ENCODE results near the gene KCNG2. TPM values are rescaled to one million over a fixed set of nuclear protein-coding genes. Genes with fewer than 3 reads are reported as not detected.

KCNG2 gene
- total and polyA plus RNA-seq, 4 donors, result 0.03 to 0.23 (median 0.08) TPM; not detected in 1

DNA sequence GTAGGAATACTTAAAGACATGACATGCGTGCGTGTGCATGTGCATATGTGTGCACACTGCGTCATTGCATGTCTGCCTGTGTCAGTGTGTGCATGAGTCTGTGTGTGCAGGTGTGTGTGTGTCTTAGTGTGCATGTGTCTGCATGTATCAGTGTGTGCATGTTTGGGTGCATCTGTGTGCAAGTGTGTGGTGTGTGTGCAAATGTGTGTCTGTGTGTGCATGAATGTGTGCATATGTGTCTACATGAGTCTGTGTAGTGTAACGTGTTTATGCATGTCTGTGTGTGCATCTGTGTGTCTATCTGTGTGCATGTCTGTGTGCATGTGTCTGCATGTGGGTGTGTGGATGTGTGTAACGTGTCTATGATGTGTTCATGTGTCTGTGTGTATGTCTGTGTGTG is 30.5 kb downstream of the KCNG2 start:
- Histone ChIP-seq H3K4me3 (ENCODE audit: low read depth in 1 of 3, low read length in 3 of 3) (no peak overlapping the region), H3K4me1 (ENCODE audit: control insufficient read depth in 4 of 4, insufficient read depth in 4 of 4, low read length in 3 of 4) (no peaks in the 10 kb centered on the region), H3K9ac (ENCODE audit: low read depth in 1 of 2, low read length in 2 of 2) (no peak overlapping the region), H3K27me3 (ENCODE audit: control insufficient read depth in 4 of 4, insufficient read depth in 4 of 4, low read length in 3 of 4) (peaks cover 0 to 3% (median 0%) of the 10 kb centered on the region in 4 donors), H3K27ac (ENCODE audit: low read depth in 1 of 2, low read length in 2 of 2) (no peak overlapping the region), H3K9me3 (ENCODE audit: control insufficient read depth in 4 of 4, low read length in 3 of 4) (no peaks in the 10 kb centered on the region), H3K36me3 (ENCODE audit: control insufficient read depth in 4 of 4, insufficient read depth in 3 of 4, low read depth in 1 of 4, low read length in 3 of 4) (no peaks in the 10 kb centered on the region)
- no peak for DNase-seq (ENCODE audit: low spot score)
- no peak for TF ChIP-seq HNF4A (conservative IDR thresholded peaks at IDR 0.05)
- TF ChIP-seq, protein P1, sequence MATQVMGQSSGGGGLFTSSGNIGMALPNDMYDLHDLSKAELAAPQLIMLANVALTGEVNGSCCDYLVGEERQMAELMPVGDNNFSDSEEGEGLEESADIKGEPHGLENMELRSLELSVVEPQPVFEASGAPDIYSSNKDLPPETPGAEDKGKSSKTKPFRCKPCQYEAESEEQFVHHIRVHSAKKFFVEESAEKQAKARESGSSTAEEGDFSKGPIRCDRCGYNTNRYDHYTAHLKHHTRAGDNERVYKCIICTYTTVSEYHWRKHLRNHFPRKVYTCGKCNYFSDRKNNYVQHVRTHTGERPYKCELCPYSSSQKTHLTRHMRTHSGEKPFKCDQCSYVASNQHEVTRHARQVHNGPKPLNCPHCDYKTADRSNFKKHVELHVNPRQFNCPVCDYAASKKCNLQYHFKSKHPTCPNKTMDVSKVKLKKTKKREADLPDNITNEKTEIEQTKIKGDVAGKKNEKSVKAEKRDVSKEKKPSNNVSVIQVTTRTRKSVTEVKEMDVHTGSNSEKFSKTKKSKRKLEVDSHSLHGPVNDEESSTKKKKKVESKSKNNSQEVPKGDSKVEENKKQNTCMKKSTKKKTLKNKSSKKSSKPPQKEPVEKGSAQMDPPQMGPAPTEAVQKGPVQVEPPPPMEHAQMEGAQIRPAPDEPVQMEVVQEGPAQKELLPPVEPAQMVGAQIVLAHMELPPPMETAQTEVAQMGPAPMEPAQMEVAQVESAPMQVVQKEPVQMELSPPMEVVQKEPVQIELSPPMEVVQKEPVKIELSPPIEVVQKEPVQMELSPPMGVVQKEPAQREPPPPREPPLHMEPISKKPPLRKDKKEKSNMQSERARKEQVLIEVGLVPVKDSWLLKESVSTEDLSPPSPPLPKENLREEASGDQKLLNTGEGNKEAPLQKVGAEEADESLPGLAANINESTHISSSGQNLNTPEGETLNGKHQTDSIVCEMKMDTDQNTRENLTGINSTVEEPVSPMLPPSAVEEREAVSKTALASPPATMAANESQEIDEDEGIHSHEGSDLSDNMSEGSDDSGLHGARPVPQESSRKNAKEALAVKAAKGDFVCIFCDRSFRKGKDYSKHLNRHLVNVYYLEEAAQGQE (IDR thresholded peaks at IDR 0.05), result no peak
- TF ChIP-seq, protein P2, sequence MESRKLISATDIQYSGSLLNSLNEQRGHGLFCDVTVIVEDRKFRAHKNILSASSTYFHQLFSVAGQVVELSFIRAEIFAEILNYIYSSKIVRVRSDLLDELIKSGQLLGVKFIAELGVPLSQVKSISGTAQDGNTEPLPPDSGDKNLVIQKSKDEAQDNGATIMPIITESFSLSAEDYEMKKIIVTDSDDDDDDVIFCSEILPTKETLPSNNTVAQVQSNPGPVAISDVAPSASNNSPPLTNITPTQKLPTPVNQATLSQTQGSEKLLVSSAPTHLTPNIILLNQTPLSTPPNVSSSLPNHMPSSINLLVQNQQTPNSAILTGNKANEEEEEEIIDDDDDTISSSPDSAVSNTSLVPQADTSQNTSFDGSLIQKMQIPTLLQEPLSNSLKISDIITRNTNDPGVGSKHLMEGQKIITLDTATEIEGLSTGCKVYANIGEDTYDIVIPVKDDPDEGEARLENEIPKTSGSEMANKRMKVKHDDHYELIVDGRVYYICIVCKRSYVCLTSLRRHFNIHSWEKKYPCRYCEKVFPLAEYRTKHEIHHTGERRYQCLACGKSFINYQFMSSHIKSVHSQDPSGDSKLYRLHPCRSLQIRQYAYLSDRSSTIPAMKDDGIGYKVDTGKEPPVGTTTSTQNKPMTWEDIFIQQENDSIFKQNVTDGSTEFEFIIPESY (IDR thresholded peaks at IDR 0.05), result no peak
- no peak for TF ChIP-seq GABPA (IDR thresholded peaks at IDR 0.05 in 1 of 2, conservative IDR thresholded peaks at IDR 0.05 in 1 of 2)
- TF ChIP-seq EGR1 (IDR thresholded peaks at IDR 0.05; ENCODE audit: low read depth in 2 of 2), result no peak
- TF ChIP-seq, protein P3, sequence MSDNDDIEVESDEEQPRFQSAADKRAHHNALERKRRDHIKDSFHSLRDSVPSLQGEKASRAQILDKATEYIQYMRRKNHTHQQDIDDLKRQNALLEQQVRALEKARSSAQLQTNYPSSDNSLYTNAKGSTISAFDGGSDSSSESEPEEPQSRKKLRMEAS (IDR thresholded peaks at IDR 0.05), result no peak
- TF ChIP-seq FOXA2 (IDR thresholded peaks at IDR 0.05), result no peak
- no peak for TF ChIP-seq YY1 (IDR thresholded peaks at IDR 0.05)
- no peak for TF ChIP-seq SP1 (IDR thresholded peaks at IDR 0.05)
- no peak for TF ChIP-seq JUND (IDR thresholded peaks at IDR 0.05)
- no peak for TF ChIP-seq HNF4G (IDR thresholded peaks at IDR 0.05)
- no peak for TF ChIP-seq TAF1 (conservative IDR thresholded peaks at IDR 0.05)
- no peak for TF ChIP-seq NR2F2 (IDR thresholded peaks at IDR 0.05)
- no peak for TF ChIP-seq FOXA1 (IDR thresholded peaks at IDR 0.05)
- TF ChIP-seq, protein P4, sequence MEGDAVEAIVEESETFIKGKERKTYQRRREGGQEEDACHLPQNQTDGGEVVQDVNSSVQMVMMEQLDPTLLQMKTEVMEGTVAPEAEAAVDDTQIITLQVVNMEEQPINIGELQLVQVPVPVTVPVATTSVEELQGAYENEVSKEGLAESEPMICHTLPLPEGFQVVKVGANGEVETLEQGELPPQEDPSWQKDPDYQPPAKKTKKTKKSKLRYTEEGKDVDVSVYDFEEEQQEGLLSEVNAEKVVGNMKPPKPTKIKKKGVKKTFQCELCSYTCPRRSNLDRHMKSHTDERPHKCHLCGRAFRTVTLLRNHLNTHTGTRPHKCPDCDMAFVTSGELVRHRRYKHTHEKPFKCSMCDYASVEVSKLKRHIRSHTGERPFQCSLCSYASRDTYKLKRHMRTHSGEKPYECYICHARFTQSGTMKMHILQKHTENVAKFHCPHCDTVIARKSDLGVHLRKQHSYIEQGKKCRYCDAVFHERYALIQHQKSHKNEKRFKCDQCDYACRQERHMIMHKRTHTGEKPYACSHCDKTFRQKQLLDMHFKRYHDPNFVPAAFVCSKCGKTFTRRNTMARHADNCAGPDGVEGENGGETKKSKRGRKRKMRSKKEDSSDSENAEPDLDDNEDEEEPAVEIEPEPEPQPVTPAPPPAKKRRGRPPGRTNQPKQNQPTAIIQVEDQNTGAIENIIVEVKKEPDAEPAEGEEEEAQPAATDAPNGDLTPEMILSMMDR (IDR thresholded peaks at IDR 0.05; ENCODE audit: low read depth, low read length, missing input control), result no peak
- TF ChIP-seq, protein P5, sequence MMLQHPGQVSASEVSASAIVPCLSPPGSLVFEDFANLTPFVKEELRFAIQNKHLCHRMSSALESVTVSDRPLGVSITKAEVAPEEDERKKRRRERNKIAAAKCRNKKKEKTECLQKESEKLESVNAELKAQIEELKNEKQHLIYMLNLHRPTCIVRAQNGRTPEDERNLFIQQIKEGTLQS (IDR thresholded peaks at IDR 0.05), result no peak
- no peak for TF ChIP-seq RAD21 (IDR thresholded peaks at IDR 0.05)
- no peak for TF ChIP-seq RXRA (IDR thresholded peaks at IDR 0.05)
- 89% methylated on average over 5 of the region's 5 CpGs for whole genome bisulfite sequencing

All from liver (tissue), 9 donors.